Measurements from ENCODE around the gene HERPUD1. TPM values are rescaled to one million over a fixed set of nuclear protein-coding genes. Genes with fewer than 3 reads are reported as not detected.

The HERPUD1 gene
- total RNA-seq, 1 experiment from 2014 or later, result 296 TPM

DNA sequence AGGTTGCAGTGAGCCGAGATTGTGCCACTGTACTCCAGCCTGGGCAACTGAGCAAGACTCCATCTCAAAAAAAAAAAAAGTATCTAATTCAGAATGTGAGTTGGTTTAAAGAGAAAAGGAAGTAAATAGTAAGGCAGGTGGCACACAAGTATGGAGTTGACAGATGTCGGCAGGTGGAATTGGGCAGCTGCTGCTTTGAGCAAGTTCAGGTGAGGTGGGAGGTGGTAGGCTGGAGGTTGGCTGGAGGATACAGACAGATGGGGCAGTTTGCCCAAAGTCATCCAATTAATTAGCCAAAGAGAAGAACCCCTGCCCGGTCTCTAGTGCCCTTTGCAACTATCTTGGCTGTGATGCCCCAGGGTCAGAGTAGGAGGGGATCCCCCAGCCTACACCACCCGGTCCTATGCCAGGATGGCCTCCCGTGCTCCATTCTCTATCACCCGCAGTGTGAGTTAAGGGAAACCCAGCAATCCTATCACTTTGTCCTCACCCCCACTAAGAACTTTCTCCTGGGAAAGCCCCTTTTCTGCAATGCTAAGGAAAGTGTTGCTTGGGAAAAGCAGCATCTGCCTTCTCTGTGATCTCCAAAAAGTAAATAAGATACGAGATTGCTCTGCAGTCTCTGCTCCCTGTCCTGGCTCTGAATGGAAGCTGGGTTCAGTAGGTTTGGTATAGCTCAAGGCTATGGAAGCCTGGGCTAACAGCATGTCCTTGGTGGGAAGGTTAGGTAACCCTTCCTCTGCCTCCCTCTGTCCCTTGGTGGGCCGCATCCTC is 34.7 kb upstream of the HERPUD1 start:
- no TSS peak for BruUV-seq (replicated peaks)
- no peaks in the 10 kb centered on the region for H3K9me3 Mint-ChIP-seq (ENCODE audit: unreplicated experiment)
- peaks cover 6% of the 10 kb centered on the region for H3K36me3 Mint-ChIP-seq (ENCODE audit: insufficient read depth, unreplicated experiment)
- no peak overlapping the region for H3K4me3 ChIP-seq (ENCODE audit: low read depth, low read length)
- peaks cover 7% of the 10 kb centered on the region for H3K4me1 Mint-ChIP-seq (ENCODE audit: low read depth, unreplicated experiment)
- no peak overlapping the region for H3K27ac Mint-ChIP-seq (ENCODE audit: unreplicated experiment)
- H3K4me3 Mint-ChIP-seq (ENCODE audit: unreplicated experiment), result no peak overlapping the region
- H3K27me3 ChIP-seq (replicated peaks; ENCODE audit: control insufficient read depth, insufficient read depth, low read length), result no peaks in the 10 kb centered on the region
- ChIA-PET POLR2A (no interaction called here), CTCF (no interaction called here)
- peaks cover 4% of the 10 kb centered on the region; the same call in 1 of the 2 replicates for H3K4me1 ChIP-seq
- intact Hi-C loops (cut with micrococcal nuclease; ENCODE audit: unreplicated experiment), result no loop called here
- H3K36me3 ChIP-seq (ENCODE audit: control insufficient read depth, insufficient read depth, low read length), result no peaks in the 10 kb centered on the region
- DNase-seq, result no peak
- no peaks in the 10 kb centered on the region for H3K27me3 Mint-ChIP-seq (ENCODE audit: insufficient read depth, unreplicated experiment)
- no peaks in the 10 kb centered on the region for H3K9me3 ChIP-seq
- TF ChIP-seq, protein P1, sequence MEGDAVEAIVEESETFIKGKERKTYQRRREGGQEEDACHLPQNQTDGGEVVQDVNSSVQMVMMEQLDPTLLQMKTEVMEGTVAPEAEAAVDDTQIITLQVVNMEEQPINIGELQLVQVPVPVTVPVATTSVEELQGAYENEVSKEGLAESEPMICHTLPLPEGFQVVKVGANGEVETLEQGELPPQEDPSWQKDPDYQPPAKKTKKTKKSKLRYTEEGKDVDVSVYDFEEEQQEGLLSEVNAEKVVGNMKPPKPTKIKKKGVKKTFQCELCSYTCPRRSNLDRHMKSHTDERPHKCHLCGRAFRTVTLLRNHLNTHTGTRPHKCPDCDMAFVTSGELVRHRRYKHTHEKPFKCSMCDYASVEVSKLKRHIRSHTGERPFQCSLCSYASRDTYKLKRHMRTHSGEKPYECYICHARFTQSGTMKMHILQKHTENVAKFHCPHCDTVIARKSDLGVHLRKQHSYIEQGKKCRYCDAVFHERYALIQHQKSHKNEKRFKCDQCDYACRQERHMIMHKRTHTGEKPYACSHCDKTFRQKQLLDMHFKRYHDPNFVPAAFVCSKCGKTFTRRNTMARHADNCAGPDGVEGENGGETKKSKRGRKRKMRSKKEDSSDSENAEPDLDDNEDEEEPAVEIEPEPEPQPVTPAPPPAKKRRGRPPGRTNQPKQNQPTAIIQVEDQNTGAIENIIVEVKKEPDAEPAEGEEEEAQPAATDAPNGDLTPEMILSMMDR (IDR thresholded peaks at IDR 0.05; ENCODE audit: insufficient read depth in 1 of 2, low read depth in 1 of 2, low read length in 1 of 2, severe bottlenecking in 1 of 2, unreplicated experiment in 1 of 2), result no peak

DNA sequence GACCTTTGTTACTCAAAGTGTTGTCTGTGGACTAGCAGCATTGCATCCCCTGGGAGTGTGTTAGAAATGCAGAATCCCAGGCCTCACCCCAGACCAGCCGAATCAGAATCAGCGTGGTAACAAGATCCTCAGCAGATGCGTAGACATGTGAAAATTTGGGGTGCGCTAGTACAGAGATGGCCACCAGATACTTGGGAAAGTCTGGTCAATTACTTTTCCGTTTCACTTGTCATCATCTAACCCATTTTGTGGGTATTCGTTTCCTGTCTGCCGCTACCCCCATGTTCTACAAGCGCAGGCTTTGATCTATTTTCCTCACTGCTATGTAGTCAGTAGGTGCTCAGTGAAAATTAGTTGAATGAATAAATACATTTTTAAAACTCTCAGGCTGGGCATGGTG is 33.1 kb upstream of the HERPUD1 start:
- intact Hi-C loops (cut with micrococcal nuclease; ENCODE audit: unreplicated experiment), result no loop called here
- BruUV-seq (replicated peaks), result no TSS peak
- ChIA-PET CTCF (no interaction called here), POLR2A (no interaction called here)
- H3K27me3 ChIP-seq (replicated peaks; ENCODE audit: control insufficient read depth, insufficient read depth, low read length), result no peaks in the 10 kb centered on the region
- Mint-ChIP-seq H3K36me3 (ENCODE audit: insufficient read depth, unreplicated experiment) (peaks cover 6% of the 10 kb centered on the region), H3K27ac (ENCODE audit: unreplicated experiment) (no peak overlapping the region), H3K27me3 (ENCODE audit: insufficient read depth, unreplicated experiment) (no peaks in the 10 kb centered on the region), H3K4me1 (ENCODE audit: low read depth, unreplicated experiment) (peaks cover 7% of the 10 kb centered on the region), H3K4me3 (ENCODE audit: unreplicated experiment) (no peak overlapping the region), H3K9me3 (ENCODE audit: unreplicated experiment) (no peaks in the 10 kb centered on the region)
- H3K4me1 ChIP-seq, result peaks cover 4% of the 10 kb centered on the region; the same call in 1 of the 2 replicates
- H3K36me3 ChIP-seq (ENCODE audit: control insufficient read depth, insufficient read depth, low read length), result no peaks in the 10 kb centered on the region
- no peaks in the 10 kb centered on the region for H3K9me3 ChIP-seq
- TF ChIP-seq, protein P1 (IDR thresholded peaks at IDR 0.05; ENCODE audit: insufficient read depth in 1 of 2, low read depth in 1 of 2, low read length in 1 of 2, severe bottlenecking in 1 of 2, unreplicated experiment in 1 of 2), result no peak
- DNase-seq, result no peak
- no peak overlapping the region for H3K4me3 ChIP-seq (ENCODE audit: low read depth, low read length)

DNA sequence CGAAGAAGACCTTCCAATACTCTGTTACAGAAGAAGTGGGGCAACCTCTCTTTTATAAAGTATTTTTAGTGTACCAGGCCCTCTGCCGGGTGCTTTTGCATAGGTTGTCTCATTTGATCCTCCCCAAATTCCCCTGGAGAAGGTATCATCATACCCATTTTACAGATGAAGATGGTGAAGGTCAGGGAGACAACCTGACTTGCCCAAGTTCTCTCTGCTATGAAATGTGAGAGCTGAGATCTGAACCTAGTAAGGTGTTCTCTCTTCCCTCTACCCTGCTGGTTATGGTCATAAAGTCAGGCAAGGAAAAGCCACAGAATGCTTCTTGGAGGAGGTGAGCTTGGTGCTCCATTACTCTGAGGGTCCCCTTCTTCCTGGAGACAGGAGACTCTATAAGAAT is 28.1 kb upstream of the HERPUD1 start:
- no peaks in the 10 kb centered on the region for H3K36me3 ChIP-seq (ENCODE audit: control insufficient read depth, insufficient read depth, low read length)
- no peaks in the 10 kb centered on the region for H3K4me1 ChIP-seq
- CTCF ChIA-PET, result no interaction called here
- H3K4me1 Mint-ChIP-seq (ENCODE audit: low read depth, unreplicated experiment), result peaks cover under 1% of the 10 kb centered on the region
- DNase-seq, result no peak
- H3K27ac Mint-ChIP-seq (ENCODE audit: unreplicated experiment), result no peak overlapping the region
- no TSS peak for BruUV-seq (replicated peaks)
- H3K36me3 Mint-ChIP-seq (ENCODE audit: insufficient read depth, unreplicated experiment), result no peaks in the 10 kb centered on the region
- H3K27me3 ChIP-seq (replicated peaks; ENCODE audit: control insufficient read depth, insufficient read depth, low read length), result no peaks in the 10 kb centered on the region
- H3K9me3 ChIP-seq, result no peaks in the 10 kb centered on the region
- no peak overlapping the region for H3K4me3 ChIP-seq (ENCODE audit: low read depth, low read length)
- TF ChIP-seq, protein P1 (IDR thresholded peaks at IDR 0.05; ENCODE audit: insufficient read depth in 1 of 2, low read depth in 1 of 2, low read length in 1 of 2, severe bottlenecking in 1 of 2, unreplicated experiment in 1 of 2), result no peak
- H3K4me3 Mint-ChIP-seq (ENCODE audit: unreplicated experiment), result no peak overlapping the region
- H3K27me3 Mint-ChIP-seq (ENCODE audit: insufficient read depth, unreplicated experiment), result no peaks in the 10 kb centered on the region
- H3K9me3 Mint-ChIP-seq (ENCODE audit: unreplicated experiment), result no peaks in the 10 kb centered on the region
- intact Hi-C loops (cut with micrococcal nuclease; ENCODE audit: unreplicated experiment), result no loop called here
- POLR2A ChIA-PET, result interaction anchor here (0.6 kb wide), 1 partner anchor 27 kb away, joined by 3 read pairs; no protein-coding TSS in a partner anchor

Data from Caco-2 (cell line).